Posterior cingulate gyrus (tissue), 11 donors: ENCODE results near the gene RHOB.
"Not testable (repeated sequence)": the region's sequence is repeated elsewhere in the genome, so short reads cannot be mapped to it uniquely, and the experiment has no call there.

ENCODE experiments used
- DNase-seq, 10 donors: peaks; one replicate each; pipeline versions ENCODE4 v3.0.0 to v3.0.0-alpha.2; 2020 to 2021; ENCODE audit warnings: mixed read lengths in 3 of 10
- intact Hi-C: fragments of 100-400 bp; cut with DNase I; formaldehyde crosslinking; loops from one replicate; pipeline ENCODE4 v1.15.1; 2023

Gene RHOB

DNA sequence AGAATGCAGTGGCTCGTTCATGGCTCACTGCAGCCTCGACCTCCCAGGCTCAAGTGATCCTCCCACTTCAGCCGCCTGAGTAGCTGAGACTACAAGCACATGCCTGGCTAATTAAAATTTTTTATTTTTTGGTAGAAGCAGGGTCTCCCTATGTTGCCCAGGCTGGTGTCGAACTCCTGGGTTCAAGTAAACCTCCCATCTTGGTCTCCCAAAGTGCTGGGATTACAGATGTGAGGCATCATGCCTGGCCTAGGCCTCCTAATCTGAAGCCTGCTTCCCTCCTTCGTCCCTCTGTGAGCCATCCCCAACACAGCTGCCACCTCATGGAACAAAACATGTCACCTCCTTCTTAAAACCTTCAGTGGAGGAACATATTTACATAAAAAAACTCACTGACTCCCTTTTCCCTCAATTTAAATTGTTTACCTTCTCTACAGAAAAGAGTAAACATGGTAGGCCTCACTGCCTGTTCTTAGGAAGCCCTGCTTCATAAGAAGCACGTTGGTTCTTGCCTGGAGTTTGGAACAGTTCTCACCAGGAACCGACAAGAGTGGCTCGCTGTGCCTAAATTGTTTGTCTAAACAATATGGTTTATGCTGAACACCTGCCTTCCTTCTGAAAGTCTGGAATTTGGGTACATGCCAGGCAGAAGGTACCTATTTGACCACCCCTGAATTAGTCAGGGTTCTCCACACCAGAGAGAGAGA, 12.1 kb upstream of the RHOB start:
- peak in 2 of 10 donors; percentile 30 to 57 for DNase-seq

GRCh38 chr2:20435456-20435855, 11.4 kb upstream of the RHOB start:
- peak in 2 of 10 donors; percentile 7 to 27 for DNase-seq
- intact Hi-C loops, result not testable (repeated sequence)

More for the DNA sequence above, 12.1 kb upstream of the RHOB start:
- intact Hi-C loops, result no loop called here

DNA sequence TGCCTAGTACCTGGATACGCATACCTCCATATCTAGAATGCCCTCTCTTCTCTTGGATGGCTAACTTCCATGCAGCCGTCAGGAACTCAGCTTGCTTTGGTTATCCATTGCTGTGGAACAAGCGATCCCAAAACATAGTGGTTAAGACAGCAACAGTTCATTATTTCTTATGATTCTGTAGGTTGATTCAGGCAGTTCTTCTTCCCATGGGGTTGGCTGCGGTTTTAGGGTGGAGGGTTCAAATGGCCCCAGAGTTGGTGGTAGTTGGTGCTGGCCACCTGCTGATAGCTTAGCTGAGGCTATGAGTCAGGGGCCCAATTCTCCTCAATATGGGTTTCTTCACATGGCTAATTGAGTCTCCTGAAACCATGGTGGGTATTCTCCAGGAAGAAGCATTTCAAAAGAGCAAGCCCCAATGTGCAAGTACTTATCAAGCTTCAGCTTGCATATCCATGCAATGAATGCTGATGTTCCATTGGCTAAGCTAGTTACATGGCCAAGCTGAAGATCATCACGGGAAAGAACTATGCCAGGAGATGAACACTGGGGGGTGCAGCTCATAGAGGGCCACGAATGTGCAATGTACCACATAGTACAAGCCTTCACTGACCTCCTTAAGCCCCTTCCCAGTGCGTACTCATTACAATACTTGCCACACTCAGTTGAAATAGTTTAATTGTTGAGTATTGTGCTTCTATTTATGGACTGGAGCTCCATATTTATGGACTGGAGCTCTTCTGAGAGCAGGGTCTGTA, 10.0 kb upstream of the RHOB start:
- DNase-seq, result peak in 2 of 10 donors; percentile 14 to 38
- intact Hi-C loops, result no loop called here

DNA sequence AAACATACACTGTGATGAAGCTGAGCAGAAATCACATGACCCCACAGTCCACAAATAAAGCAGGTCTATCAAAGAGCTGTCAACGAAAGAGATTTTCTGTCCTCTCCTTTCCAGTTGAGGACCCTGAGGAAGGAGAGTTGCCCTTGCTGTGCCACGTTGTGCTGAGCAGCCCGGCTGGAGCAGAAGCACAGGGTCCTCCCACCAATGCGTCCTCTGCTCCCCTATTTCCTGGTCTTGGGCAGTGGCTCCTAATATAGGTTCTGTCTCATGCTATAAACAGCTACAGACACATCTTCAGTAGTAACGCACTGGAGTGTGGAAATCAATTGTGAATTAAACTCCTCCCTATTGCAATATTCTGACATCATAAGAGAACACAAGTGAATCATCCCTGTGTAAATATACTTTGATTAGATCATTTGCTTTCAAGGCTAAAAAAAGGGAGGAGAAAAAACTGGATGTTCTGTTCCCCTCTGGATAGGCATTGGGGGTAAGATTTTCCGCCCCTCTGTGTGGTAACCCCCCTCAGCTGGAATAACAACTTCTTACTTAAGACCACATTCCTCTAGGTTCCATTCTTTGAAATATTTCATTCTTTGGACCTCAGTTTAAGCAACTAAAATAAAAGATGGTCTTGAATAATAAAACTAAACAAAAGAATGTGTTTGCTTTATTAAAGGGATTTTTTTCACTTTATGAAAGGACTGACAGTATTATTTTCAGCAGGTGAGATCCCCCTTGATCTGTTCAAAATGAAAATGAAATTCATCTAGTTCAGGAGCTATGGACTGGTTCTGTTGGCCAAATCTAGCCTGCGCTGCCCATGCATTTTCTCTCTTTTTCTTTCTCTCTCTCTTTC, 8.3 kb upstream of the RHOB start:
- intact Hi-C loops, result no loop called here
- peak in 2 of 10 donors; percentile 9 to 77 for DNase-seq

DNA sequence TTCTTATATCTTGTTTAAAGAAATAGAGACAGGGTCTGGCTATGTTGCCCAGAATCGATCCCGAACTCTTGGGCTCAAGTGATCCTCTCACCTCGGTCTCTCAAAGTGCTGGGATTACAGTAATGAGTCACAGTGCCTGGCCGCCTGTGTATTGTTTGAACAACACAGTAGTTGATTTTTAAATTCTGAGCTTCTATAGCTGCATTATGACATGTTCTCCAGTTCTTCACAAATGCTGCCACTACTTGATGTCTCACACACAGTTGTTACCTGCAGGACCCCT, 7.7 kb upstream of the RHOB start:
- intact Hi-C loops, result no loop called here
- peak in 2 of 10 donors; percentile 12 for DNase-seq

DNA sequence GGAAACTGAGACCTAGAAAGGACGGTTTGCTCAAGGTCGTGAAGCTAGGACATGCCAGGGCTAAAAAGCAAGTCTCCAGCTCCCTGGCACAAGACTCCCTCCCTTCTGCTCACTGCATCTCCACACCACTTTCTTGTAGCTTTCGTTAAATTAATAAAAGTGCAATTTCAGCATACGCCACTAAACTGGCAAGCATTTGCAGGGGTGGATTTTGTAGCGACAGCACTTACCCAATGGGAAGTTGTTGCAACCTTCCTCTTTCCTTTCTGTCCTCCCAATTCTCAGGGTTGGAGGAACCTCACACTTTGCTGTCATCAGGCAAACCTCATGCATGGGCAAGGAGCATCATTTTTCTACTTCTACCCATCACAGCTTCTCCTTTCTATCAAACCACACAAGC, 7.4 kb upstream of the RHOB start:
- DNase-seq, result peak in 1 of 10 donors; percentile 12
- intact Hi-C loops, result no loop called here

DNA sequence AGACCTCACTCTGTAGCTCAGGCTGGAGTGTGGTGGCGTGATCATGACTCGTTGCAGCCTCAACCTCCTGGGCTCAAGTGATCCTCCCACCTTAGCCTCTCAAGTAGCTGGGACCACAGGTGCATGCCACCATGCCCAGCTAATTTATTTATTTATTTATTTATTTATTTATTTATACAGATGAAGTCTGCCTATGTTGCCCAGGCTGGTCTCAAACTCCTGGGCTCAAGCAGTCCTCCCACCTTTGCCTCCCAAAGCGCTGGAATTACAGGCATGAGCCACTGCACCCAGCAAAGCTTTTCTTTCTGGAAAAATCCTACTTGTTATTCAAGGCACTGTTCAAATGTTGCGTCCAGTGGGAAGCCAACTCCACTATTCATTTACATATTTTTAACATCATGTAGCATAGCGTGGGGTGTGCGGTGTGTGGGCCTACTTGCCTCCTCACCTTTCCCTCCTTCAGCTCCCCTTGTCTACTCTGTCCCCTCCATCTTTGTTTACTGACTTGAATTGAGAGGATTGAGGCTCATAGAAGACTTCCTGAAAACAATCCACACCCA, 6.8 kb upstream of the RHOB start:
- DNase-seq, result peak in 2 of 10 donors; percentile 47 to 55
- intact Hi-C loops, result no loop called here

DNA sequence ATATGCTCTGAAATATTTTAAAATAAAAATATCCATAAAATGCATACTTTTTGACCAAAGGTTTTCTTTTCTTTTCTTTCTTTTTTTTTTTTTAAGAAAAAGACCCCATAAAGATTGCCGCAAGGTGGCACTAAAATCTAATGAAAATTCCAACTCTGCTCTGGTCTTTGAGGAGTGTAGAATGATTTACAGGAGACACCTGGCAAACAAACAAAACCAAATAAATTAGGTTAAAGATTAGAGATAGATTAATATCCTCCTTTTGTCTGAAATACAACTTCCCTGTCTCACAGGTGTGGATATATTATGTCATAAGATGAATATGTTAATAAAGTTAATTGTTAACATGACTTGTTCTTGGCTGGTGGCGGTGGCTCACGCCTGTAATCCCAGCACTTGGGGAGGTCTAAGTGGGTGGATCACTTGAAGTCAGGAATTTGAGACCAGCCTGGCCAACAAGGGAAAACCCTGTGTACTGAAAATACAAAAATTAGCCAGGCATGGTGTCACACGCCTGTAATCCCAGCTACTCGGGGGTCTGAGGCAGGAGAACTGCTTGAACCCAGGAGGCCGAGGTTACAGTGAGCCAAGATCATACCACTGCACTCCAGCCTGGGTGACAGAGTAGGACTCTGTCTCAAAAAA, 3.5 kb upstream of the RHOB start:
- DNase-seq, result peak in 1 of 10 donors; percentile 33
- intact Hi-C loops, result loop anchor here (1.0 to 2.0 kb wide), 2 partner anchors 192 to 199 kb away; no protein-coding TSS in a partner anchor

DNA sequence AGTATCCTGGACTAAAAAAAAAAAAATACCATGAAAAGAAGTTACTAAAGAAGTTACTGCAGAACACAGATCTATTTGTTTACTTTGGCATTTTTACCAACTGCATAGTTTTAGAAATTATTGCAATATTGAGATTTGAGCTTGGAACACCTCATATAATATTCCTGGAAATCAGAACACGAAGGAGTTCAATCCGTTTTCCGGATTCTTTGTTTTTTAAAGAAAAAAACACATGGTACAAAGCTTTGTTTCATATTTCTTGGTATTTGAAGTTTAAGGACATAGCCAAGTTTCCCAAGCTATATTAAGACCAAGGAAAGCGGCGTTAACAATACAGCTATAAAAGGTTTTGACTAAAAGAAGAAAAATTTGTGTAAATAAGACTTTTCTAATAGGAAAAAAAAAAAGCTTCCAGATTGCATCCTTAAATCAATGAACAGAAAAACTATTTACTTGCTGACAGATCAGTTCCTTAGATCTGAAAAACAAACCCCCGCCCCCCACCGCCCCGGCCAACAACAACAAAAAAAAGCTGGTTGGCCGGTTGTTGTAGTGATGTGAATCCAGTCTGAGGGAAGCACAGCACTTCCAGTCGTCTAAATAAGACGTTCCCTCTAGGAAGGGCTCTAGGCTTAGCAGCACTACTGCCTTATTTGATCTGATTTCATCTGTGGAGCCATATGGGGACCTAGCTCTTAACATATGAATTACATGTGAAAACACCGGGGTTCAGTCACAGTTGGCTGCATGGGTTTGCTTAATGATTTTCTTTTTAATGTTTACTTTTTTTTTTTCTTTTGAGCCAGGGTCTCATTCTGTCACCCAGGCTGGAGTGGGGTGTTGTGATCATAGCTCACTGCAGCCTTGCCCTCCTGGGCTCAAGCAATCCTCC, 2.5 kb upstream of the RHOB start:
- intact Hi-C loops, result no loop called here

DNA sequence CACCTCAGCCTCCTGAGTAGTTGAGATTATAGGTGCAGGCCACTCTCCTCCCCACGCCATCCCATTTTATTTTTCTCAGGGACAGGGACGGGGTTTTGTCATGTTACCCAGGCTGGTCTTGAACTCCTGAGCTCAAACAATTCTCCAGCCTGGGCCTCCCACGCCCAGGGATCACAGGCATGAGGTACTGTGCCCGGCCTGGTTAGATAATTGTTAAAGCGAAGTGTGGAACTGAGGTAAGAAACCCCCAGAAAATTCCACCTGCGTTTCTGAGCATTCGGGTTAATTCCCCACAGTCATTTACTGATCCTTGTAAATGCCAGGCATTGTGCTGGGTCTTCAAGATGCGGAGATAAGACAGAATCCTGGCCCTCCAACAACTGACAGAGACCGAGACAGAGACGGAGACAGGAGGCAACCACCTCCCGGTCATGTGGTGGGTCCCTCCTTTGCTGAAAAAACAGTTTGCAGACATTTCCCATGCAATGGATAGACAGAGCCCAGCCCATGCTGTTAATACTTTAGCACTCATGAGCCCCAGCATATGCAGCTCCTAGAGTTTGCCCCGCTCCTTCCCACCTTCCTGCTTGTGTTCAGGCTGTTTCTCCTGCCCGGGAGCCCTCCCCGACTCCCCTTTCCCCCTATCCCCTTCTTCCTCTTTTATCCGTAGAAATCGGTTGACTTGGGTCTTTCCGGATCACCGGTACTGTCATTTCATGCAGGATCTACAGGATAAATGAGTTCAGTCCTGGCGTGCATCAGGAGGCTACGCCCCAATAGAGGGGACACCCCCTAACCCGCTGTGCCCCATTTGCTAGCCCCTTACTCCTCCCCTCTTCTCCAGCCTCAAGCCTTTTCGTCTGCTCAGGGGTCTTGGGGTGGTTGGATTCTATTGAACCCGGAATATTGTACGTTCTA, 1.6 kb upstream of the RHOB start:
- intact Hi-C loops, result loop anchor here (5.0 kb wide), 1 partner anchor 137 kb away; no protein-coding TSS in a partner anchor
- DNase-seq, result peak in 1 of 10 donors; percentile 56

More for the DNA sequence above, 2.5 kb upstream of the RHOB start:
- no peak for DNase-seq

DNA sequence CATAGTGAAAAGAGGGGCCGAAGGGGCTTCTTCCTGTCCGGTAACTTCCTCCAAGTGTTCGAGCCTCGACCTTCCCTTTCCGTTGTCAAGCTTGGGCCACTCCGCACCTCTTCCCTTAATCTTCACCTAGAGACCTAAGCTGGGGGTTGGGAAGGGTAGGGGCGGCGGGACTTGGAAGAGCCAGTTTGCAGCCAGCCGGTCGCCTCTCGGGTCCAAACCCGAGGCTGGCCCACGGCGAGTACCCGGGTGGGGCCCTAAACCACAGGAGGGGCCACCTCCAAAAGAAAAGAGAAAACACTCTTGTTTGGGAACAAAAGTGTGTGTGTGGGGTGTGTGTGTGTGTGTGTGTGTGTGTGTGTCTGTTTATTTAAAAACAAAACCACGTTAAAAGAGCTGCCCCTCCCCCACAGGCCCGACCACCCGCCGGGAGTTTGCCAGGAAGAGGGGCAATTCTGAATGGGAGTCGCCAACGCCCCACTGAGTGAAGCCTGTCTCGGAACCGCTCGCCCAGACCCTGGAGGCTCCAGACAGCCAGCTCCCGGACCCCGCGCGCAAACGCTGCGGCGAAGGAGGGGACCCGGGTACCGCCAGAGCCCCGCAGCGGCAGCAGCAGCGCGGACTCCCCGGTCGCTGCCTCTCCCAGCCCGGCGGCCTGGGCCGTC, 488 bp upstream of the RHOB start:
- intact Hi-C loops, result loop anchor here (5.0 kb wide), 1 partner anchor 136 kb away; no protein-coding TSS in a partner anchor
- DNase-seq, result peak in 3 of 10 donors; percentile 45 to 86 (median 62)

DNA sequence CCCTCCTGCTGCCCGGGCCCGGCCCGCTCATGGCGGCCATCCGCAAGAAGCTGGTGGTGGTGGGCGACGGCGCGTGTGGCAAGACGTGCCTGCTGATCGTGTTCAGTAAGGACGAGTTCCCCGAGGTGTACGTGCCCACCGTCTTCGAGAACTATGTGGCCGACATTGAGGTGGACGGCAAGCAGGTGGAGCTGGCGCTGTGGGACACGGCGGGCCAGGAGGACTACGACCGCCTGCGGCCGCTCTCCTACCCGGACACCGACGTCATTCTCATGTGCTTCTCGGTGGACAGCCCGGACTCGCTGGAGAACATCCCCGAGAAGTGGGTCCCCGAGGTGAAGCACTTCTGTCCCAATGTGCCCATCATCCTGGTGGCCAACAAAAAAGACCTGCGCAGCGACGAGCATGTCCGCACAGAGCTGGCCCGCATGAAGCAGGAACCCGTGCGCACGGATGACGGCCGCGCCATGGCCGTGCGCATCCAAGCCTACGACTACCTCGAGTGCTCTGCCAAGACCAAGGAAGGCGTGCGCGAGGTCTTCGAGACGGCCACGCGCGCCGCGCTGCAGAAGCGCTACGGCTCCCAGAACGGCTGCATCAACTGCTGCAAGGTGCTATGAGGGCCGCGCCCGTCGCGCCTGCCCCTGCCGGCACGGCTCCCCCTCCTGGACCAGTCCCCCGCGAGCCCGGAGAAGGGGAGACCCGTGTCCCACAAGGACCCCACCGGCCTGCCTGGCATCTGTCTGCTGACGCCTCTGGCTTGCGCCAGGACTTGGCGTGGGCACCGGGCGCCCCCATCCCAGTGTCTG, 767 bp downstream of the RHOB start:
- intact Hi-C loops, result loop anchor here (5.0 kb wide), 1 partner anchor 135 kb away; no protein-coding TSS in a partner anchor
- DNase-seq, result peak; percentile 35 to 92 (median 57)

DNA sequence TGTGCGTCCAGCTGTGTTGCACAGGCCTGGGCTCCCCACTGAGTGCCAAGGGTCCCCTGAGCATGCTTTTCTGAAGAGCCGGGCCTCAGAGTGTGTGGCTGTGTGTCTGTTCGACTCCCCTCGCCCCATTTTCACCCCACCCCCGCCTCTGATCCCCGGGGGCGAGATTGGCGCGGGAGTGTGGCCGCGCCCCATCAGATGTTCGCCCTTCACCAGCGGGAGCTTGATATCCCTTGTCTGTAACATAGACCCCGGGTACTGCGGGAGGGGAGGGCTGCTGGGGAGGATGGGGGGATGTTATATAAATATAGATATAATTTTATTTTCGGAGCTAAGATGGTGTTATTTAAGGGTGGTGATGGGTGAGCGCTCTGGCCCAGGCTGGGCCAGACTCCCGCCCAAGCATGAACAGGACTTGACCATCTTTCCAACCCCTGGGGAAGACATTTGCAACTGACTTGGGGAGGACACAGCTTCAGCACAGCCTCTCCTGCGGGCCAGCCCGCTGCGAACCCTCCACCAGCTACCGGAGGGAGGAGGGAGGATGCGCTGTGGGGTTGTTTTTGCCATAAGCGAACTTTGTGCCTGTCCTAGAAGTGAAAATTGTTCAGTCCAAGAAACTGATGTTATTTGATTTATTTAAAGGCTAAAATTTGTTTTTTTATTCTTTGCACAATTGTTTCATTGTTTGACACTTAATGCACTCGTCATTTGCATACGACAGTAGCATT, 1.5 kb downstream of the RHOB start:
- intact Hi-C loops, result loop anchor here (5.0 kb wide), 1 partner anchor 134 kb away; no protein-coding TSS in a partner anchor
- DNase-seq, result peak in 5 of 10 donors; percentile 35 to 76 (median 60)

- no peak for DNase-seq
- intact Hi-C loops, result loop anchor here (5.0 kb wide), 1 partner anchor 133 kb away; no protein-coding TSS in a partner anchor
Observed at GRCh38 chr2:20448977-20449306, 2.1 kb downstream of the RHOB start.

DNA sequence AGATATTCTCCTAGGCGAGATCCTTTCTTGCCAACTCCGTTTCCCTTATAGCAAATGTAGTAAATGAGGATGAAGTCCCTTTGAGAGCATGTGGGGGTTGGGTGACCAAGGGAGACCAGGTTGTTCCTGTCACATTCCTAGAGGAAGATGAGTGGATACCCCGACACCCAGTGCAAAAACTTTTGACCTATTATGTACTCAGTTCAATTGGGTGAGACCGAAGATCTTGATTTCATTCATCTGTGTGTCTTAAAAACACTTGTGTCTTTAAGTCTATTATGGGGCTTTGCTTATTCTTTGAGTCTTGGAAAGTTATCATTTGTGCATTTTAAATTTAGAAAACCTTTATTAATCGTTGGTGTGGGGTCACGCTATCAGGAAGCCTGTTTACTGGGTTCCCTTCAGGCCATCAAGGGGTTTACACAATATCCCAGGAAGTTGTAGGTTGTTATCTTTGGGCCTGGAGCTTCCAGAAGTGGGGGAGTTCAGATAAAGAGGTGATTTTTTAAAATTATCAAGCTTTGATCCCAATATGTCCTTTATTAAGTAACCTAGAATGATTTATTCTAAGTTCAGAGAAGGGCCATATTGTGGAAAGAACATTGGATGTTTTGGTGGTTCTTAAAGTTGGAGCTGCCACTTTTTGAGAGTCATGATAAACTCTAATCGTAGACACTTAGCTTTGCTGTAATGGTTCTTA, 2.8 kb downstream of the RHOB start:
- peak in 1 of 10 donors; percentile 18 for DNase-seq
- intact Hi-C loops, result loop anchor here (5.0 kb wide), 2 partner anchors 68 to 133 kb away; no protein-coding TSS in a partner anchor
